HG02938 (cell line): ENCODE data around the gene TMEM145.

Experiments
- ATAC-seq: cut with Tn5 transposase; IDR thresholded peaks from one replicate; pipeline ENCODE4 v1.9.1; 2021; ENCODE audit warnings: mild to moderate bottlenecking, moderate library complexity; ENCODE audit not compliant: unreplicated experiment

The TMEM145 gene

DNA sequence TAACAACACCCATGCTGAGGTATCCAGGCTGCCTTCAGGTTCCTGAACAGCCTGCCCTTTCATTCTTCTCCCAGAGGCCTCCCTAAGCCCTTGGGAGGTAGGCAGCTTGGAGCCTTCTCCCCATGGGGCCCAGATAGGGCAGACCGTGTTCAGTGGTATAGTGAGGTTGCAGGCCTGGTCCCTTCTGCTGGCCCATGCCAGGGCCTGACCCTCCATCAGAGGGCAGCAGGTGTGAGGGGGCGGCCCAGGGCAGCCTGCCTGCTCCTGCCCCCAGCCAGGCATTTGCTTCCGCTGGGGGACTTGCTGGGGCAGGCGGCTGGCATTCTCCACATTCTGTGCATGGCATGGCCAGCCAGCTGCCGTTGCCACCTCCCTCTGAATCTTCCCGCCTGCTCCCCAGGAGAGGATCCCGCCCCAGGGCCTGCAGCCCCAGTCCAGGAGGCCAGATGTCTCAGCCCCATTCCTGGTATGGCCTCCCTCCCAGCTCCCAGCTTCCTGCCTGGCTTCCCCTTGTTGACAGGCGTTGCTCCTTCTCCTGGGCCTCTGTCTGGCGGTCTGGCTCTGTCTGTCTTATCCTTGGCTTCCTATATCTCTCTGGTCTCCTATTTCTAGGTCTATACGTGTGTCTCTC is 35.2 kb upstream of the TMEM145 start:
- ATAC-seq = no peak

DNA sequence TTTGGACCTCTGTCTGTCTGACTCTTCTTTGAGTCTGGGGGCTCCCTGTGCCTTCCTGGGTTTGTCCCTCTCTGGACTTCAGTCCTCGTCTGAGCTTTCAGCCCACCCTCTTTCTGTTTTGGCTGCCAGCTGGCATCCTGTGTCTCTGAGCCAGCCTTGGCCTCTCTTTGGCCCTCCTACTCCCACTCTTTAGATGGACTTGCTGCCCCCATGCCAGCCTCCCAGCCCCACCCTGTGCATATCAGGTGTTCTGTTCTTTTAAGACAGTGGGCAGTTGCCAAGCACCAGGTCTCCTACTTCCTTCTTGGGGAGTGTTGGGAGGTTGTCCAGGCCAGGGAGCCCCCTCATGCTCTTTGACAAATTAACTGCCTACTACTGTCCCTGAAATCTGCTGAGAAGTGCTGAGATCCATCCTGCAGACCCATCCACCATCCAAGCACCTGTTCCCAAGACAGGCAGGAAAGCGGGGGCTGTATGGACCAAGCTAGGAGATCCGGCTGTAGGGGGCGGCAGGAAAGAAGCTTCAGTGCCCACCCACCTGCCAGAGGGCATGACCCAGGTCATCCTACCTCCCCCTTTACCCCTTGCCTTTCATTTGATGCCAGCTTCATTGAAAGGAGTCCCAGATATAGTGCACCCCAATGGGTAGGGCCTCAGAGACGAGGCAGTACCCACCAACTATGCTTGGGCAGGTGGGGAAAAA is 34.5 kb upstream of the TMEM145 start:
- ATAC-seq = no peak

DNA sequence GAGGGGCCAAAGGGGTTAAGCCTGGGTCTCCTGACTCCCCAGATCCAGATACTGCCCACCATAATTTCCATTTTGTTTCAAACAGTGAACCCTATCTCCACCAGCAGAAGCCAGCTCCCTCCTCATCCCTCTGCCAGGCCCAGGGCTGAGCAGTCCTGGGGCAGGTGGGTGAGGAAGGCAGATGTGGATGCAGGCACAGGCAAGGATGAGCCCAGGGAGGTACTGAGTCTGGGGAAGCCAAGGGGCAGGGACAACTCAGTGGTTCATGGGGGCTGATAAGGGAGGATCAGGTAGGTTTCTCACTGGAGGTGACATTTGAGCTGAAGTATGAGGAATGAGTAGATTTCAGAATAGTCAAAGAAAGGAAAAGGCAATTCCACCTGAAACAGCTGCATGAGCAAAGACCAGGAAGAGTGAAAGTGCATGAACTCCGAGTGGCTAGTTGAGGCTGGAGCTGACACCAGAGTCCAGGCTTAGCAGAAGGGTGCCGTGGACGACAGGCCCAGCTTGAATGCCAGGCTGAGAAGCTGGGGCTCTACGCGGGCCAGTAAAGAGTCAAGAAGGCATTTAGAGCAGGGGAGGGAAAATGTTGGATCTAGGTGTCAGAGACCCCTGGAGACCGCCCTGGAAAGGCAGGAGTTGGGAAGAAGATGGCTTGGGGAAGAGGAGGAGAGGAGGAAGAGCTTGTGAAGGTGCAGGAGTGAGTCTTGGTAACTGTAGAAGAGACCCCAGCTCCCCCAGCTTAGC is 33.8 kb upstream of the TMEM145 start:
- no peak for ATAC-seq

DNA sequence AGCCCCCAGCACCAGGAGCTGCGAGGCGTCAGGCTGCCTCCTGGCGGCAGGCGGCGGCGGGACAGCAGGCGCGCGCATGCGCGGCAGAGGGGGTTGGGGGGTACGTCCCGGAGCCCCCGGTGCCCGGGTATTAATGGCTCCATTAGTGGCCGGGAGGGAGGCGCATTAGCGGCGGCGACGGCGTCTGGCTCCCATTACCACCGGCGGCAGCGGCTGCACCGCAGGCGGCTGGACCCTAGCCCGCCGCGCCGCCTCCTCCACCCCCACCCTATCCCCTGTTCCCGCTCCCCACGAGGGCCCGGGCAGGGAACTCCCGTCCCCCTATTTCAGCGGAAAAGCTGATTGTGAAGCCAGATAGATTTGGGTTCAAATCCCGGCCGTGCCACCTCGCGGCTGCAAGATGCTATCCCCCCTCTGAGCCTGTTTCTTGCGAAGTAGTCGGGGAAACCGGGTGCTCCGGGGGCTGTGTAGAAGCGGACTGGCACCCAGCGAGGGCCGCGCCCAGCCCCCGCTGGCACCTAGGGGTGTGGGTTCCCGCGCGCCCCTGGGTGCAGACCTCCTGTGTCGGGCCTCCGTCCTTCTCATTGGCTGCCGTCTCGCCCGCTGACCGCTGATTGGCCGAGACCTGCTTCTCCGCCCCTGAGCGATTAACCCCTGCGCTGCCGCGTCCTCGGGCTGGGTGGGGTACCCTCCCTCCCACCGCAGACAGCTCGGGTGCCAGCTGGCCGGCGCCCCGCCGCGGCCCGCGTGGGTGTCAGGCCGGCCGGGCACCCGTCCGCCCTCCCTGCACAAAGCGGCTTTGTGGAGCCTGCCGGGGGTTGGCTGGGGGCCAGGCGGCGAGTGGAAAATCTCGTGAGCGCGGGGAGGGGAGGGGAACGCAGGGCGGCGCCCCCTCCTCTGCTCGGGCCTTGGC is 33.0 kb upstream of the TMEM145 start:
- peak; percentile 30 for ATAC-seq

DNA sequence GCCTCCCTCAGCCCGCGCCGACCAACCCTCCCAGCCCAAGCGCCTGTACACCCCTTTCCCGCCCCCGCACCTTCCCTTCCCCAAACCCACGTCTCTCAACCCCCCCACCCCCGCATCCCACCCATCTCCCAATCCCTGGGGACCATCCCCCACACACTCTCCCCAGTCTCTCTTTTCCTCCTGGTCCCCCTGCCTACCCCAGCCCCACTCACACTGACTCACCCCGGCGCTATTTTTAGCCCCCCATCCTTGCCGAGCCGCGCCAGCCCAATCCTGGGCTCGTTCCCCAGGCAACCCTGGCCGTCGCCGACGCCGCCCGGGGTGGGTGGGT is 32.3 kb upstream of the TMEM145 start:
- ATAC-seq = no peak

DNA sequence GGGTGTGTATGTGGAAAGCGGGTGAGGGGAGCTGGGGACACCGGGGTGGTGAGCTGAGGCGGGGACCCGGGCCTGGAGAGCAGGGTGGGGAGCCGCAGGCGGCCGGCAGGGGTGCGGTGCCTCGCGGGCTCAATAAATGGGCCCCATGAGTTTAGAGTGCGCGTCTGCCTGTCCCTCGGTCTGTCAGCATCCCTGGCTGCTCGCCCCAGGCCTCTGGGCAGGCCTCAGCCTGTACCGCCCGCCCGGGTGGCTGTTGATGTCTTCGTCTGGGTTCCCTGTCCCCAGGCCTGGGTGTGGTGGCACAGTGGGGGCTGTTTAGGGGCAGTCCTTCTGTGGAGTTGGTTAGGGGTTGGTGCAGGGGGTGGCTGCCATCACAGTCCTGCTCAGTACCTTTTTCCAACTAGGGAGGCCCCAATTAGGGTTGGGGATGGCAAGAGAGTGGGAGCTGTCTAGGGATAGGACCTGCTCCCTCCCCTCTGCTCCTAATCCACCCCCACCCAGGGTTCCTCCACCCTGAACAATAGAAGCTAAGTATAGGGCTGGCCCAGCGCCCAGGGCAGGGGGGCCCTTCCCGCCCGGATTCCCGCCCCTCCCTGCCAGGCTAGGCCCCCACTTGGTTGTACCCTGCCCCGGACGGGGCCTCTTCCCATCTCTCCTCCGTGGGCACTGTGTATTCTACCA is 31.8 kb upstream of the TMEM145 start:
- no peak for ATAC-seq

DNA sequence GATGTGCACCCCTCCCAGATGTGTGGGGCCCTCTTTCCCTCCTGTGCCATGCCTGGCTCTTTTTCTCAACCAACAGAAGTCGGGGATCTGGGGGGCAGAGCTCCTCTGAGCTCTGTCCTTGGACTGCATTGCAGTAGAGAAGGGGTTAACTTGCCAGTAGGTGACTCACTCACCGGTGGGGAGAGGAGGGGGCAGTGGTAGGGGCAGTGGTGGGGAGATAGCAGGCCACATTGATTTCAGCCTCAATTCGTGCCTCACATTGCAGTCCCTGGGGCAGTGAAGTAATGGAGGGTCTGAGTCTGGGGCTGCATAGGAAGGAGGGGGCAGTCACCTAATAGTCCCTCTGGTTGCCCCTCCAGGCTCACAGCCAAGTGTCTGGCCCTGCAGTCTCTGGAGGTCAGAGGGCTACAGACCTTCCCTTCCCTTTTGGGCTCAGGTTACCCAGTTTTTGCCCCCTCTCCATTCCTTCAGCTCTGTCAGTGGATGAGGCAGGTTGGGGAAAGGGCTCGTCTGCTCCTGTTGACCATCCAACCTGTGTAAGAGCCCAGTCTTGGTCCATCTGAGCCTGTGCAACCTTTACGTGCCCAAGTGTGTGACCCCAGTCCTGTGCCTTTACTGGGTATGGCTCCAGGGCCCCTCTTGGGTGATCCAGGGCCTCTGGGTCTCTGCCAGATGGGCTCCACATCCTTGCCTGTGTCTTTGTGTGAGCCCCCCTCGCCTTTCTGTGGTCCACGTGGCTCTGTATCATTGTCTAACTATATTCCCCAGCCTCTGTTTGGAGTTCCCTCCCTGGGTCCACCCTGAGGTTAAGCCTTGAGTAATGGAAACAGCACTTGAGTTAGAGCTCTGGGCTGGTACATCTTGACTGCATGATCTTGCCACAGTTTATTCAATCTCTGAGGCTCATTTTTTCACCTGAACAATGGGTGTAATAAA is 31.0 kb upstream of the TMEM145 start:
- no peak for ATAC-seq

DNA sequence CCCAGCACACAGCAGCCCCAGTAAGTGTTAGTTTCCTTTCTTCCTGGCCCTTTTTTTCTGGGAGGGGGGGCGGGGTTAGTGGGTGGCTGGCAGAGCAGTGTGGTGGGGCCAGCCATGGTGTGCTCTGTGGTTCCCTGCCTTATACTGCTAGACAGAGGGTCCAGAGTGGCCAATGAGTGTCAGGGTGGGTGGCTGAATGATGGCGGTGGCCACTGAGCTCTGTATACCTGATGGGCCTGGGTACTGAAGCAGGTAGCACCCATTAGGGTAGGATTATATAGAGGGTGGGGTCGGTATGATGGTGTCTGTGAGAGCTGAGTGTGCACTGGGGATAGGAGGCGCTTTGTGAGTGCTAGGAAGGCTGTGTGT is 30.3 kb upstream of the TMEM145 start:
- no peak for ATAC-seq

DNA sequence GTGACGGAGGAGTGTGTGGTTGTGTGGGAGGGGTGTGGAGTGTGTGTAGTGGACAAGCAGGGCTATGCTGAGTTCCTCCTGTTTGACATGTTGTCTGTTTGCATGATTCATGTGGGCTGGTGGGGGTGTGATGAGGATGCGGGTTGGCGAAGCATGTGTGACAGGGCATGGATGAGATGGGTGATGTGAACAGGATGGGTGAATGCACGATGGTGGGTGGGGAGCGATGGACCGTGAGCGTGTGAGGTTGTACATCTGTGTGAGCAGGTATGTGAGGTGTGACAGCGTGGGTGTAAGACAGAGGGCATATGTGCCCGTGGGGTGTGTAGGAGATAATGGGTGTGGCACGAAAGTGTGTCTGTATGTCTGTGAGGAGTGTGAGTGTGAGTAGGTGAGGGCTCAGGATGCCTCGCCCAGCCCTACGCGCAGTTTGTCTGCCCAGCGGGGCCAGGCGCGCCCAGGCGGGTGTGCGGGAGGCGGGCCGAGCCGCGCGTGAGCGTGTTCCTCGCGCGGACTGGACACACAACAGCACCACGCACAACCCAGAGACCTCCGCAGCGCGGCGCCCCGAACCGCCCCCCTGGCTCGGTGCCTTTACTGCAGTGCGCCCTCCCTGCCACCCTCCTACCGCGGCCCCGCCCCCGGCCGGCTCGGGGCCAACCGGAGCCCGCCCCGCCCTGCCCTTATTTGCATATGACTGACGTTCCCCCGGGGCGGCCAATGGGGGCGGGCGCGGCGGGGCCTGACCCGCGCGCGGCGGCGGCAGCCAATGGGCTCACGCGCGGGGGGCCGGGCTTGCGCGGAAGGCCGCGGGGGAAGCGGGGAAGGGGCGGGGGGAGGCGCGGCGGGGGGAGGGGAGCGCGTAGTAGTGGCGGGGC is 29.7 kb upstream of the TMEM145 start:
- peak; percentile 48 for ATAC-seq

DNA sequence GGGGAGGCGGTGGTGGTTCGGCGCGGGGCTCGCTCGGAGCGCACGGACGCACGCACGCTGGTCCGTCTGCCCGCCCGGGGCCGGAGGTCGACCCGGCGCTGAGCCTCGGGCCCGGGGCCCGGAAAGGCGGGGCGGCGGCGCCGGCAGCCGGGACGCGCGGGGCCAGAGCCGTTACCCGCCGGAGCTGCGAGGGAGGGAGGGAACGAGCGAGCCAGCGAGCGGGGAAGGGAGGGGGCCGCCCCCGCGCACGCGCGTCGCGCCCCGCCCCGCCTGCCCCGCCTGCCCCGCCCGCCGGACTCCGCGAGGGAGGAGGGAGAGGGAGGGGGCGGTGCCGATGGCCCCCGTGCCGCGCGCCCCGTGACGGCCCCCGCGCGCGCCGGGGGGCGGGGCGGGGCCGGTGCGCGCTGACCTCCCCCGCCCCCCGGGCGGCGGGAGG is 29.0 kb upstream of the TMEM145 start:
- peak; percentile 17 for ATAC-seq

DNA sequence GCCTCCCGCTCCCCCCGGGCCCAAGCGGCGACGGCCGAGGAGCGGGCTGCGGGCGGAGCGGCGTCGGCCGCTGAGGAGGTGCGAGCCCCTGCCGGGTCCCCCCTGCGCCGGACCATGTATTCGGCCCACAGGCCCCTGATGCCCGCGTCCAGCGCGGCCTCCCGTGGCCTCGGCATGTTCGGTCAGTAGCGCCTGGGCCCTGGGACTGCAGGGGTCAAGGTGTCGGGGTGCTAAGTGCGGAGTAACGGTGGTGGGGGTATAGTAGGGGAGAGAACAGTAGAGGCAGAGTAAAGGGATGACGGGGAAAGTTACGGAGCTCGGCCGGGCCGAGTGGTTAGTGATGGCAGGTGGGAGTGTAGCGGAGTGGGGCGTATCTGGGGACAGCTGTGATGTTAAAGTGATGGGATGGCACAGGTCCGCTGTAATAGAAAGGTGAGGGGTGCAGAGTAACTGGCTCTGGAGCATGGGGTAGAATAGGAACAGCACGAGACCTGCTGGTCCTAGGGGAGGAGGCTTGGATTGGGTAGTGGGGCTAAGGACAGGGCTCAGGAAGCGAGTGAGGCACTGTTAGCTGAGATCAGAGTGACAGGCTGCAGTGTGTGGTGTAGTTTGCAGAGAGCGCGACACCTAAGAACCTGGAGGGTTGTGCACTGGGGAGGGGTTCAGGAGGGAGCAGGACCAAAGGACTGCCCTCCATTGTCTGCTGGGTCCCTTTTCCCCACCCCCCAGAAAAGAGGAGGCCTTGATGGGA is 28.3 kb upstream of the TMEM145 start:
- ATAC-seq = no peak

DNA sequence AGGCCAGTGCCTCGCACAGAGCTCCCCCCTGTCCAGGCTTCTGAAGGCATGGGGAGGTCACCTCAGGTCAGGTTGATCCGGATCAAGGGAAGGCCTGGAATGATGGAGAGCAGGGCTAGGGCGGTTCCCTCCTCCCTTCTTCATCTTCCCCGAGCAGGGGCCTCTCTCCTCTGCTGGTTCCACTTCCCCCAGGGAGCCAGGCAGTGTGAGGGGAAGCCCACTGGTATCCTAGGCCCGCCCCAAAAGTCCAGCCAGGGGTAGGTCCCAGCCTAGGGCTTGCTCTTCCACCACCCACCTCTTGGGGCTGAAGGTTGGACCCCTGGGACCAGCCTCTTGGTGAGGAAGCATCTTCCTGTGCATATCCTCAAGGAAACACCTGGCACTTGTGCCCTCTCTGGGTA is 27.6 kb upstream of the TMEM145 start:
- no peak for ATAC-seq

DNA sequence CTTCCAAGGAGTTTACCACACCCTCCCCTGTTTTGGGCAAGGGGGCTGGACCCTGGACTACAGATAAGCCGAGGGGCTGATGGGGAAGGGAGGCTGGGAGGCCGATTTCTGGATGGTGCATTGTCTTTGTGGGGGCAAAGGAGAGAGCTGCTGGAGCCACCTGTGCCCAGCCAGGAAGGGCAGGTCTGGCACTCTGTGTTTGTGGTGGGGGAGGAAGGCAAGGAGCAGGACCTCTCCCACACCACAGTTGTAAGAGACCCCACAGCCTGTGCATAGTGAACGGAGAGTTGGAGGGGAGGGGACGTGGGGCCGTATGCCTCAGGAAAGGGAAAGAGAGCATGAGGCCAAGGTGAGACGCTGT is 27.1 kb upstream of the TMEM145 start:
- no peak for ATAC-seq

DNA sequence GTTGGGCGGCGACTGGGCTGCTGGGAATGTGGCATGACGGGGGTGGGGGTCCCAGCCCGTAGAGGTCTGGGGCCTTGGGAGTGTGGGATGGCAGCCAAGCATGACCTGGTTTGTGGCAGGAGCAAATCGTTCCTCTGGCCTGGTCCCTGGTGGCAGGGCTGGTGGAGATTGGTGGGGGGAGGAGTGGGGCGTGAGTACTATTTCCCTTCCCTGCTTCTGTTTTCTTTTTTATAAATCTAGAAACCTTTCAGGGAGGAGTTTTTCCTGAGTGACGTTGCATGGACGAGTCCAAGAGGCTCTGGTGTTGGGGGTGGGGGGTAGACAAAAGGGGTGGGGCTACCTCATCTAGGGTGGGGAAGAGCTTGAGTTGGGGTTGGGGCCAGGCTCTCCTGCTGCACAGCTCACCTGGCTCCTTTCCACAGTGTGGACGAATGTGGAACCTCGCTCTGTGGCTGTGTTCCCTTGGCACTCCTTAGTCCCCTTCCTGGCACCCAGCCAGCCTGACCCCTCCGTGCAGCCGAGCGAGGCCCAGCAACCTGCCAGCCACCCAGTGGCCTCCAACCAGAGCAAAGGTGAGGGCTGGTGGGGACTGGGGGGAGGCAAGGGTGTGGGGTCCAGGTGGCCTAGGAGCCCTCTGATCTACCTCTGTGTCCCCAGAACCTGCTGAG is 26.6 kb upstream of the TMEM145 start:
- no peak for ATAC-seq

DNA sequence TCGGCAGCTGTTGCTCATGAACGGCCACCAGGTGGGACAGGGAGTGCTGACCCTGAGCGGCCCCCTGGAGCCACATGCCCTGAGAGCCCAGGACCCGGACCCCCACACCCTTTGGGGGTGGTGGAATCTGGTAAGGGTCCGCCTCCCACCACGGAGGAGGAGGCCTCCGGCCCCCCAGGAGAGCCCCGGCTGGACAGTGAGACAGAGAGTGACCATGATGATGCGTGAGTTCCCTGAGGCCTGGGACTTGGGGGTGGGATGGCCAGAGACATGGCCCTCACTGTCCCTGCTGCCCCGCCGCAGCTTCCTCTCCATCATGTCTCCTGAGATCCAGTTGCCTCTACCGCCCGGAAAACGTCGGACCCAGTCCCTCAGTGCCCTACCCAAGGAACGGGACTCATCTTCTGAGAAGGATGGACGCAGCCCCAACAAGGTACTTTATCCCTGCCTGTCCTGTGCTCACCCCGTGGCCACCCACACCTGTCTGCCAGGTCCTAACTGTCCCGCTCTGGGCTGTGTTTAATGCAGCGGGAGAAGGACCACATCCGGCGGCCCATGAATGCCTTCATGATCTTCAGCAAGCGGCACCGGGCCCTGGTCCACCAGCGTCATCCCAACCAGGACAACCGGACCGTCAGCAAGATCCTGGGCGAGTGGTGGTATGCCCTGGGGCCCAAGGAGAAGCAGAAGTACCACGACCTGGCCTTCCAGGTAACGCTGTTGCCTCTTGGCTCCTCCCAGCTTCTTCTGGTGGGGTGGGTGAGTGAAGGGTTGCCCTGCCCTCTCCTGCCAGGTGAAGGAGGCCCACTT is 25.9 kb upstream of the TMEM145 start:
- no peak for ATAC-seq

DNA sequence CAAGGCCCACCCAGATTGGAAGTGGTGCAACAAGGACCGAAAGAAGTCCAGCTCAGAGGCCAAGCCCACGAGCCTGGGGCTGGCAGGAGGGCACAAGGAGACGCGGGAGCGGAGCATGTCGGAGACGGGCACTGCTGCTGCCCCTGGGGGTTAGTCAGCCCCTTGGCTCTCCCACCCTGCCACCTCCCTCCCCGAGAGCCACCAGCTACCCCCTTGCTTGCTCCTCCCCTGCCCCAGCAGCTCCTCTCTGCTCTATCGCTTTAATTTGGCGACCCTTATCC is 25.3 kb upstream of the TMEM145 start:
- ATAC-seq = no peak

DNA sequence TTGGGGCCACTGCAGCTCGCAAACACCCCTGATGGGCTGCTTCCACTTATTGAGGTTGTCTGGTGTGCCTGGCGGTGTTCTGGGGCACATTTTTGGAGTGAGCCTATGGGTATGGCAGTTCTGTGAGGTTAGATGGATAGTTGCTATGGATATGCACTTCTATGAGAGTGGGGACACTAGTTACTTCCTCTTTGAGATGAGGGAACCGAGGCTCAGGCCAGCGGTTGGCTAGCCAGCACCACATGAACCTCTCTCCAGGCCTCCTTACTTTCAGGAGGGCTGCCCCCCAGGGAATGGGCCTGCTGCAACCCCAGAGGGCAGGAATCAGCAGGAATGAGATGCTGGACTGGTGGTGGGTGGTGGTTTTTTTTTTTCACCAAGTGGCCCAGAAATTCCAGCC is 24.7 kb upstream of the TMEM145 start:
- no peak for ATAC-seq
